Cardiac muscle cell (in vitro differentiated cells and primary cell): ENCODE measurements around the gene PC. TPM values are rescaled to one million over a fixed set of nuclear protein-coding genes. Genes with fewer than 3 reads are reported as not detected.
A peak's percentile ranks its signal among the peaks of the same experiment; 100 is the strongest.

Experiments used
- DNase-seq, 2 donors: peaks; one replicate each; pipeline versions ENCODE4 v3.0.0 to v3.0.0-alpha.2; 2010 to 2017; ENCODE audit warnings: low read depth in 1 of 2, low spot score in 1 of 2
- H3K27ac ChIP-seq: fragments of 200-600 bp; sonication (generic); 2 replicates; pipeline ENCODE4 v1.5.1; 2016
- H3K27me3 ChIP-seq: fragments of 200-600 bp; sonication (generic); 2 replicates; pipeline ENCODE4 v1.6.0; 2016; ENCODE audit warnings: control low read depth
- H3K36me3 ChIP-seq: fragments of 200-600 bp; sonication (generic); 2 replicates; pipeline ENCODE4 v1.5.1; 2016; ENCODE audit warnings: control low read depth
- H3K4me1 ChIP-seq: fragments of 200-600 bp; sonication (generic); 2 replicates; pipeline ENCODE4 v1.8.1; 2017; ENCODE audit warnings: low read depth, mild to moderate bottlenecking, mixed run types
- H3K4me3 ChIP-seq: fragments of 200-600 bp; sonication (generic); 2 replicates; pipeline ENCODE4 v1.5.1; 2016; ENCODE audit warnings: mild to moderate bottlenecking
- H3K9me3 ChIP-seq: fragments of 200-600 bp; sonication (generic); 2 replicates; pipeline ENCODE4 v1.5.1; 2017; ENCODE audit warnings: low read depth, mild to moderate bottlenecking, control low read depth
- CTCF ChIP-seq: IDR thresholded peaks from 2 replicates; pipeline ENCODE4 v1.5.1; 2012; ENCODE audit warnings: low read depth, mild to moderate bottlenecking, low read length
- polyA plus RNA-seq: library from polyadenylated mRNA; unstranded; fragments of >200 nt; fragmentation: Nextera tagmentation; extraction: Ambion mirVana; gene quantifications from 2 replicates; pipeline ENCODE4 v1.2.1, GENCODE V29; 2016
- total RNA-seq: library from RNA; depleted of rRNA; stranded (reverse); fragments of >200 nt; gene quantifications from 2 replicates; pipeline ENCODE4 v1.2.3, GENCODE V29; 2016

Gene PC
- total and polyA plus RNA-seq, 2 experiments from 2014 or later: 20.5 to 30.7 TPM

- Histone ChIP-seq H3K27me3 (no peaks in the 10 kb centered on the region), H3K4me3 (no peak overlapping the region), H3K4me1 (no peaks in the 10 kb centered on the region), H3K27ac (no peak overlapping the region), H3K9me3 (no peaks in the 10 kb centered on the region), H3K36me3 (no peaks in the 10 kb centered on the region)
- DNase-seq: no peak
- no peak for TF ChIP-seq CTCF
These were observed 50.2 kb downstream of the PC start for GRCh38 chr11:66907751-66908630.

- H3K4me1 ChIP-seq: no peaks in the 10 kb centered on the region
- peak in 1 of 2 donors; percentile 55 for DNase-seq
- H3K27ac ChIP-seq: no peak overlapping the region
- no peak for TF ChIP-seq CTCF
- H3K27me3 ChIP-seq: no peaks in the 10 kb centered on the region
- no peaks in the 10 kb centered on the region for H3K36me3 ChIP-seq
- no peaks in the 10 kb centered on the region for H3K9me3 ChIP-seq
- no peak overlapping the region for H3K4me3 ChIP-seq
These were observed 52.0 kb downstream of the PC start for GRCh38 chr11:66906061-66906733.

- H3K4me3 ChIP-seq: no peak overlapping the region
- no peaks in the 10 kb centered on the region for H3K36me3 ChIP-seq
- TF ChIP-seq CTCF: no peak
- no peaks in the 10 kb centered on the region for H3K9me3 ChIP-seq
- no peaks in the 10 kb centered on the region for H3K4me1 ChIP-seq
- H3K27ac ChIP-seq: no peak overlapping the region
- DNase-seq: no peak
- H3K27me3 ChIP-seq: no peaks in the 10 kb centered on the region
These were observed 52.6 kb downstream of the PC start for GRCh38 chr11:66905631-66906030.

GRCh38 chr11:66904981-66905521 lies 53.1 kb downstream of the PC start:
- no peak for DNase-seq
- no peaks in the 10 kb centered on the region for H3K4me1 ChIP-seq
- H3K4me3 ChIP-seq: no peak overlapping the region
- no peak overlapping the region for H3K27ac ChIP-seq
- no peak for TF ChIP-seq CTCF
- no peaks in the 10 kb centered on the region for H3K9me3 ChIP-seq
- no peaks in the 10 kb centered on the region for H3K27me3 ChIP-seq
- no peaks in the 10 kb centered on the region for H3K36me3 ChIP-seq

GRCh38 chr11:66904561-66904960 lies 53.6 kb downstream of the PC start:
- no peak for DNase-seq
- Histone ChIP-seq H3K27me3 (no peaks in the 10 kb centered on the region), H3K9me3 (no peaks in the 10 kb centered on the region), H3K4me1 (no peaks in the 10 kb centered on the region), H3K36me3 (no peaks in the 10 kb centered on the region), H3K4me3 (no peak overlapping the region), H3K27ac (no peak overlapping the region)
- TF ChIP-seq CTCF: no peak
